ENCODE results near the gene SZT2.

- TF ChIP-seq CTCF (IDR thresholded peaks at IDR 0.05; ENCODE audit: low read depth, low read length, poor library complexity, severe bottlenecking): no peak
- no peak for TF ChIP-seq EZH2phosphoT487 (IDR thresholded peaks at IDR 0.05; ENCODE audit: borderline replicate concordance, low read length)
These were observed 46.7 kb downstream of the SZT2 start for GRCh38 chr1:43436371-43436770.

Measured in DOHH2 (cell line).